K562 (cell line): ENCODE measurements around the gene BTRC.

Experiments used
- BHLHE40 ChIP-seq: IDR thresholded peaks from 2 replicates; pipeline ENCODE4 v1.6.1; 2011; ENCODE audit warnings: low read length, improper control_type of control experiment
- BRD9 ChIP-seq: fragments of 450-650 bp; IDR thresholded peaks from 2 replicates; pipeline ENCODE4 v1.6.1; 2018; ENCODE audit warnings: low read depth; ENCODE audit not compliant: partially characterized antibody
- CREB1 ChIP-seq, 2 experiments: sonication (generic) in 1 of 2; formaldehyde crosslinking in 1 of 2; IDR thresholded peaks; 2 replicates each; pipeline versions ENCODE4 v1.6.1 to v1.8.0; 2012 to 2022; ENCODE audit warnings: inconsistent platforms in 1 of 2, mild to moderate bottlenecking in 1 of 2, missing genetic modification reagents in 1 of 2, moderate library complexity in 1 of 2
- EHMT2 ChIP-seq: fragments of 450-650 bp; IDR thresholded peaks from 2 replicates; pipeline ENCODE4 v1.6.1; 2018; ENCODE audit warnings: antibody characterized with exemption
- EZH2 ChIP-seq: IDR thresholded peaks from 2 replicates; pipeline ENCODE4 v1.6.1; 2012; ENCODE audit warnings: low read depth, mild to moderate bottlenecking, inconsistent platforms, low read length, borderline replicate concordance
- FOXM1 ChIP-seq, 2 experiments: fragments of 450-650 bp in 1 of 2; sonication (generic) in 1 of 2; formaldehyde crosslinking in 1 of 2; IDR thresholded peaks; 2 replicates each; pipeline versions ENCODE4 v1.6.1 to v1.9.0; 2017 to 2022; ENCODE audit warnings: low read depth in 2 of 2, mild to moderate bottlenecking in 2 of 2, missing genetic modification reagents in 1 of 2, moderate library complexity in 1 of 2
- SMC3 ChIP-seq: conservative IDR thresholded peaks from 2 replicates; pipeline ENCODE4 v1.6.1; 2011; ENCODE audit warnings: low read depth, low read length, improper control_type of control experiment; ENCODE audit not compliant: insufficient read depth
- SP2 ChIP-seq: IDR thresholded peaks from 2 replicates; pipeline ENCODE4 v1.6.1; 2011; ENCODE audit warnings: mild to moderate bottlenecking, low read depth, low read length, moderate library complexity; ENCODE audit not compliant: poor library complexity, severe bottlenecking; ENCODE audit errors: extremely low read depth
- TAF1 ChIP-seq: IDR thresholded peaks from 2 replicates; pipeline ENCODE4 v1.6.1; 2011; ENCODE audit warnings: mild to moderate bottlenecking, low read length, moderate library complexity; ENCODE audit not compliant: insufficient read depth, control insufficient read depth, severe bottlenecking; ENCODE audit errors: extremely low read depth
- TOE1 ChIP-seq, 2 experiments: fragments of 450-650 bp in 1 of 2; sonication (generic) in 1 of 2; formaldehyde crosslinking in 1 of 2; IDR thresholded peaks; 2 replicates each; pipeline versions ENCODE4 v1.7.1 to v1.8.0; 2016 to 2022; ENCODE audit warnings: borderline replicate concordance in 2 of 2, mild to moderate bottlenecking in 2 of 2, antibody characterized with exemption in 1 of 2, inconsistent platforms in 1 of 2, low read depth in 1 of 2, missing genetic modification reagents in 1 of 2, moderate library complexity in 1 of 2
- TF ChIP-seq, protein P1 (sequence below), 3 experiments: IDR thresholded peaks in 2 of 3; conservative IDR thresholded peaks in 1 of 3; 2 replicates each; pipeline ENCODE4 v1.5.1; 2011 to 2012; ENCODE audit warnings: low read length in 3 of 3, mild to moderate bottlenecking in 3 of 3, control low read depth in 2 of 3, improper control_type of control experiment in 1 of 3, inconsistent platforms in 1 of 3, low read depth in 1 of 3, mixed read lengths in 1 of 3, moderate library complexity in 1 of 3; ENCODE audit not compliant: insufficient read depth in 2 of 3

DNA sequence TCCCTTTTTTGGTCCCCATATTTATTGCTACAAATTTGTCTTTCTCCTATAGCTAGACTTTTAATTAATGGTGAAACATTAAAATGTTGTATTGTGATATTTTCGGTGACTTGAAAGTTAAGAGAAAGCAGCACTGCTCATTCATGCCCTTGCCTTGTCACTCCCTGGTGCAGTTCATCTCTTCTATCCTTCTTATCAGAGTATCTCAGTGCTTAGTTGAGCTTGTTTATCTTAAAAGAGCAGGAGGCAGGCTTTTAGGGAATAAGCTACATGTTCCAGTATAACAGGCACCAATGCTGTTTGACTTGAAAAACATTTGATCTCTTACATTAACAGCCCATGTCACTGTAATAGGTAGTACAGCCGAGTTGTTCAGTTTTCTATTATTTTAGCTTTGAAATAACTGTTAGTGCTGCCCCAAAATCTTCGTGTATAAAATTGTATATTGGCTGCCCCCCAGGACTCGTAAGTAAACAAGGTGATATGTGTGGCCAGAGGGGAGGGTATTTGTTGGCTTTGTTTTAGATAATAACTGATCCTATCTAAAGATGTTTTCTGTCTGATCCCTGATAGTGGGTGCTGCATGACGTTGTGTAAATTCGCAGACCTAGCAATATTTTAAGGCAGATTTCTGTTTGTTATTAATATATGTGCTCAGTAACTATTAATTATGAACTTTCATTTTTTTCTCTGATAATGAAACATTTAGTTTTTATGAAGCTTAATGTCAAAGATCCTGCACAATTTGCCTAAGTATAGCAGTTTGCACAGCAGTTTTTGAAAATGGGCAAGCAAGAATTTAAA is 96.5 kb downstream of the BTRC start:
- TF ChIP-seq EZH2, result no peak
- TF ChIP-seq BRD9, result no peak
- TF ChIP-seq SP2, result no peak
- TF ChIP-seq, protein P1, sequence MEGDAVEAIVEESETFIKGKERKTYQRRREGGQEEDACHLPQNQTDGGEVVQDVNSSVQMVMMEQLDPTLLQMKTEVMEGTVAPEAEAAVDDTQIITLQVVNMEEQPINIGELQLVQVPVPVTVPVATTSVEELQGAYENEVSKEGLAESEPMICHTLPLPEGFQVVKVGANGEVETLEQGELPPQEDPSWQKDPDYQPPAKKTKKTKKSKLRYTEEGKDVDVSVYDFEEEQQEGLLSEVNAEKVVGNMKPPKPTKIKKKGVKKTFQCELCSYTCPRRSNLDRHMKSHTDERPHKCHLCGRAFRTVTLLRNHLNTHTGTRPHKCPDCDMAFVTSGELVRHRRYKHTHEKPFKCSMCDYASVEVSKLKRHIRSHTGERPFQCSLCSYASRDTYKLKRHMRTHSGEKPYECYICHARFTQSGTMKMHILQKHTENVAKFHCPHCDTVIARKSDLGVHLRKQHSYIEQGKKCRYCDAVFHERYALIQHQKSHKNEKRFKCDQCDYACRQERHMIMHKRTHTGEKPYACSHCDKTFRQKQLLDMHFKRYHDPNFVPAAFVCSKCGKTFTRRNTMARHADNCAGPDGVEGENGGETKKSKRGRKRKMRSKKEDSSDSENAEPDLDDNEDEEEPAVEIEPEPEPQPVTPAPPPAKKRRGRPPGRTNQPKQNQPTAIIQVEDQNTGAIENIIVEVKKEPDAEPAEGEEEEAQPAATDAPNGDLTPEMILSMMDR (IDR thresholded peaks at IDR 0.05 in 2 of 3, conservative IDR thresholded peaks at IDR 0.05 in 1 of 3; ENCODE audit: insufficient read depth in 2 of 3, low read depth in 1 of 3, low read length in 3 of 3), result no peak
- no peak for TF ChIP-seq CREB1 (IDR thresholded peaks at IDR 0.05)
- no peak for TF ChIP-seq CREB1 (CRISPR knock-in tag; IDR thresholded peaks at IDR 0.05)
- no peak for TF ChIP-seq TOE1 (IDR thresholded peaks at IDR 0.05; ENCODE audit: borderline replicate concordance)
- no peak for TF ChIP-seq TOE1 (CRISPR knock-in tag; IDR thresholded peaks at IDR 0.05; ENCODE audit: borderline replicate concordance, low read depth)
- no peak for TF ChIP-seq SMC3
- TF ChIP-seq BHLHE40, result no peak
- TF ChIP-seq TAF1, result no peak
- TF ChIP-seq FOXM1 (IDR thresholded peaks at IDR 0.05; ENCODE audit: low read depth), result peak; percentile 72; the same call in 1 of the 2 replicates
- TF ChIP-seq FOXM1 (CRISPR knock-in tag; IDR thresholded peaks at IDR 0.05; ENCODE audit: low read depth), result no peak
- TF ChIP-seq EHMT2, result no peak
